ENCODE measurements around the gene RHAG. TPM values are rescaled to one million over a fixed set of nuclear protein-coding genes. Genes with fewer than 3 reads are reported as not detected.
"Not testable (repeated sequence)": the region's sequence is repeated elsewhere in the genome, so short reads cannot be mapped to it uniquely, and the experiment has no call there.

Gene RHAG
- total RNA-seq, 1 experiment from 2014 or later = 0.57 TPM

DNA sequence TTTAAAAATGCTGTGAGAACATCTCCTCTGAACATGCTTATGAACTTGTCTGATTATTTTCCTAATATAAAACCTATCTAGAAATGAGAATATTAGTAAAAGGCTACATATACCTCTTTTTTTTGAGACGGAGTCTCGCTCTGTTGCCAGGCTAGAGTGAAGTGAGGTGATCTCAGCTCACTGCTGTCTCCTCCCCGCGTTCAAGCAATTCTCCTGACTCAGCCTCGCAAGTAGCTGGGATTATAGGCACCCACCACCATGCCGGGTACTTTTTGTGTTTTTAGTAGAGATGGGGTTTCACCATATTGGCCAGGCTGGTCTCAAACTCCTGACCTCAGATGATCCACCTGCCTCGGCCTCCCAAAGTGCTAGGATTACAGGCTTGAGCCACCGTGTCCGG lies 28.4 kb downstream of the RHAG start:
- H3K36me3 ChIP-seq (ENCODE audit: control insufficient read depth in 1 of 2, insufficient read depth in 2 of 2, low read length in 2 of 2); intact Hi-C loops (cut with micrococcal nuclease); ATAC-seq; H2AFZ ChIP-seq (ENCODE audit: low read depth, low read length, poor library complexity, severe bottlenecking); H3K4me2 ChIP-seq (ENCODE audit: low read length); DNase-seq (ENCODE audit: low read depth, low spot score); H3K27me3 ChIP-seq (ENCODE audit: insufficient read depth, low read length); H3K79me2 ChIP-seq (ENCODE audit: insufficient read depth, low read length); H3K4me3 ChIP-seq (replicated peaks in 1 of 2; ENCODE audit: low read depth in 1 of 2, low read length in 2 of 2); BruUV-seq (replicated peaks); H3K9me2 ChIP-seq (ENCODE audit: insufficient read depth); H4K20me1 ChIP-seq (ENCODE audit: insufficient read depth); H3K27ac ChIP-seq (ENCODE audit: low read depth, low read length); H3K9me3 ChIP-seq (ENCODE audit: control insufficient read depth in 1 of 2, insufficient read depth in 1 of 2, low read depth in 1 of 2, low read length in 2 of 2); H3K9ac ChIP-seq (ENCODE audit: low read length); POLR2A ChIA-PET: not testable (repeated sequence)
- ChIA-PET CTCF (interaction anchor here (3.8 kb wide), 1 partner anchor 76 kb away, joined by 59 read pairs; no protein-coding TSS in a partner anchor), RAD21 (ENCODE audit: low non-redundant PET in 1 of 2, low total read pairs in 2 of 2, uncharacterized antibody in 2 of 2, unreplicated experiment in 2 of 2) (interaction anchor here in 1 of 2 experiments (1.4 kb wide), 1 partner anchor 155 kb away, joined by 3 read pairs; no protein-coding TSS in a partner anchor)
- H3K4me1 ChIP-seq (ENCODE audit: control insufficient read depth in 1 of 2, insufficient read depth in 2 of 2, low read length in 2 of 2) = peaks cover 0 to 12% of the 10 kb centered on the region in 2 experiments; a peak in 3 of 4 replicates

DNA sequence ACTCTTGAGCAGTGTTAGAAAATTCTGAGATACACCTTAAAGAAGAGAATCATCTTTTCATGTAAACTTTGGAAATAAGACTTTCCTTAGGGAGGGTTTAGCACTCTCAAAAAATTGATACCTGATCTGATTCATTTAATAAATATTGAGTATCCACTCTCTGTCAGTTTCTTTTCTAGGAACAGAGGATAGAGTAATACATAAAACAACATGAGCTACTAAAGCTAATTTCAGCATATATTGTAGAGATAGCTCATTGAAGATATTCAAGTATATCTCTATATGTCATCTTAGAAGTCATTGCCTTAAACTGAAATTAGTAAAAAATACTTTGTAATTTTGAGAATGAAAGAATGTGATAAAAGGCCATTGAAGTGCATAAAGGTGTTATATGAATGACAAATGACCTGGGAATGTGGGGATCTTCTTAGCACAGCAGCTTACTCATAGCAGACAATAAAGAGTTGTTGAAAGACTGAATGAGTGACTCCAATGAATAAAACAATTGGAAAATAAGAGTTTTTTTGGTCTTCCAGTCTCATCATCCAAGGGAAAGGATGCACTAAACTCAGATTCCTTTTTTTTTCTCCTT lies 29.2 kb downstream of the RHAG start:
- no peak for TF ChIP-seq JUND (IDR thresholded peaks at IDR 0.05)
- TF ChIP-seq, protein P1, sequence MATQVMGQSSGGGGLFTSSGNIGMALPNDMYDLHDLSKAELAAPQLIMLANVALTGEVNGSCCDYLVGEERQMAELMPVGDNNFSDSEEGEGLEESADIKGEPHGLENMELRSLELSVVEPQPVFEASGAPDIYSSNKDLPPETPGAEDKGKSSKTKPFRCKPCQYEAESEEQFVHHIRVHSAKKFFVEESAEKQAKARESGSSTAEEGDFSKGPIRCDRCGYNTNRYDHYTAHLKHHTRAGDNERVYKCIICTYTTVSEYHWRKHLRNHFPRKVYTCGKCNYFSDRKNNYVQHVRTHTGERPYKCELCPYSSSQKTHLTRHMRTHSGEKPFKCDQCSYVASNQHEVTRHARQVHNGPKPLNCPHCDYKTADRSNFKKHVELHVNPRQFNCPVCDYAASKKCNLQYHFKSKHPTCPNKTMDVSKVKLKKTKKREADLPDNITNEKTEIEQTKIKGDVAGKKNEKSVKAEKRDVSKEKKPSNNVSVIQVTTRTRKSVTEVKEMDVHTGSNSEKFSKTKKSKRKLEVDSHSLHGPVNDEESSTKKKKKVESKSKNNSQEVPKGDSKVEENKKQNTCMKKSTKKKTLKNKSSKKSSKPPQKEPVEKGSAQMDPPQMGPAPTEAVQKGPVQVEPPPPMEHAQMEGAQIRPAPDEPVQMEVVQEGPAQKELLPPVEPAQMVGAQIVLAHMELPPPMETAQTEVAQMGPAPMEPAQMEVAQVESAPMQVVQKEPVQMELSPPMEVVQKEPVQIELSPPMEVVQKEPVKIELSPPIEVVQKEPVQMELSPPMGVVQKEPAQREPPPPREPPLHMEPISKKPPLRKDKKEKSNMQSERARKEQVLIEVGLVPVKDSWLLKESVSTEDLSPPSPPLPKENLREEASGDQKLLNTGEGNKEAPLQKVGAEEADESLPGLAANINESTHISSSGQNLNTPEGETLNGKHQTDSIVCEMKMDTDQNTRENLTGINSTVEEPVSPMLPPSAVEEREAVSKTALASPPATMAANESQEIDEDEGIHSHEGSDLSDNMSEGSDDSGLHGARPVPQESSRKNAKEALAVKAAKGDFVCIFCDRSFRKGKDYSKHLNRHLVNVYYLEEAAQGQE (IDR thresholded peaks at IDR 0.05; ENCODE audit: low read depth) = no peak
- TF ChIP-seq EZH2 (IDR thresholded peaks at IDR 0.05) = no peak
- no peak for TF ChIP-seq FOSL1 (IDR thresholded peaks at IDR 0.05; ENCODE audit: low read depth)
- Histone ChIP-seq H3K4me2 (ENCODE audit: low read length) (peak overlapping the region; percentile 76), H3K9me2 (ENCODE audit: insufficient read depth) (no peaks in the 10 kb centered on the region), H3K4me1 (ENCODE audit: control insufficient read depth in 1 of 2, insufficient read depth in 2 of 2, low read length in 2 of 2) (peaks cover 0 to 12% of the 10 kb centered on the region in 2 experiments; a peak in 3 of 4 replicates), H4K20me1 (ENCODE audit: insufficient read depth) (no peaks in the 10 kb centered on the region), H3K27ac (ENCODE audit: low read depth, low read length) (no peak overlapping the region), H3K27me3 (ENCODE audit: insufficient read depth, low read length) (no peaks in the 10 kb centered on the region), H3K9ac (ENCODE audit: low read length) (no peak overlapping the region), H3K9me3 (ENCODE audit: control insufficient read depth in 1 of 2, insufficient read depth in 1 of 2, low read depth in 1 of 2, low read length in 2 of 2) (no peaks in the 10 kb centered on the region), H3K4me3 (replicated peaks in 1 of 2; ENCODE audit: low read depth in 1 of 2, low read length in 2 of 2) (no peak overlapping the region), H3K79me2 (ENCODE audit: insufficient read depth, low read length) (no peaks in the 10 kb centered on the region), H3K36me3 (ENCODE audit: control insufficient read depth in 1 of 2, insufficient read depth in 2 of 2, low read length in 2 of 2) (no peaks in the 10 kb centered on the region), H2AFZ (ENCODE audit: low read depth, low read length, poor library complexity, severe bottlenecking) (peak overlapping the region; percentile 88)
- DNase-seq (ENCODE audit: low read depth, low spot score) (no peak), ATAC-seq (peak; percentile 46)
- ChIA-PET RAD21 (ENCODE audit: low non-redundant PET in 1 of 2, low total read pairs in 2 of 2, uncharacterized antibody in 2 of 2, unreplicated experiment in 2 of 2) (interaction anchor here in 1 of 2 experiments (1.4 kb wide), 1 partner anchor 154 kb away, joined by 3 read pairs; no protein-coding TSS in a partner anchor), CTCF (interaction anchor here (0.5 to 3.8 kb wide), 9 partner anchors 14 to 198 kb away, joined by 3 to 59 read pairs (median 4); no protein-coding TSS in a partner anchor), POLR2A (interaction anchor here (1.2 to 1.4 kb wide), 2 partner anchors 58 to 75 kb away, joined by 4 to 5 read pairs; partner anchors contain the start of gene C6orf141)
- intact Hi-C loops (cut with micrococcal nuclease) = loop anchor here (1.0 kb wide), 3 partner anchors 75 to 154 kb away; partner anchors contain the start of genes CENPQ and MMUT
- BruUV-seq (replicated peaks) = no TSS peak
